ENCODE data around the gene GMPPB. TPM values are rescaled to one million over a fixed set of nuclear protein-coding genes. Genes with fewer than 3 reads are reported as not detected.

Gene GMPPB
- total RNA-seq, 4 donors from 2014 or later, result 28.5 to 85.6 (median 57.7) TPM

GRCh38 chr3:49769286-49769915 is 45.6 kb upstream of the GMPPB start:
- 95 to 97% methylated on average over 3 of the region's 3 CpGs for WGBS, 2 donors
- no peaks in the 10 kb centered on the region for H3K9me3 ChIP-seq
- intact Hi-C loops (cut with DNase I), result no loop called here

GRCh38 chr3:49763981-49764380 is 40.2 kb upstream of the GMPPB start:
- intact Hi-C loops (cut with DNase I), result no loop called here
- Histone ChIP-seq H3K36me3 (no peaks in the 10 kb centered on the region), H3K4me3 (replicated peaks in 1 of 3) (no peak overlapping the region), H3K9me3 (no peaks in the 10 kb centered on the region), H3K27ac (no peak overlapping the region), H3K4me1 (no peaks in the 10 kb centered on the region), H3K27me3 (no peaks in the 10 kb centered on the region)
- 95 to 98% methylated on average over 4 of the region's 4 CpGs for WGBS, 2 donors
- DNase-seq, result no peak
- TF ChIP-seq POLR2A (IDR thresholded peaks at IDR 0.05), result no peak
- TF ChIP-seq CTCF (IDR thresholded peaks at IDR 0.05), result no peak

More at GRCh38 chr3:49769286-49769915, 45.6 kb upstream of the GMPPB start:
- Histone ChIP-seq H3K27me3 (no peaks in the 10 kb centered on the region), H3K4me3 (replicated peaks in 1 of 3) (no peak overlapping the region), H3K27ac (no peak overlapping the region), H3K36me3 (no peaks in the 10 kb centered on the region), H3K4me1 (no peaks in the 10 kb centered on the region)
- no peak for DNase-seq
- TF ChIP-seq CTCF (IDR thresholded peaks at IDR 0.05) (no peak), POLR2A (IDR thresholded peaks at IDR 0.05) (no peak)

- 80 to 88% methylated on average over 3 of the region's 3 CpGs for WGBS, 2 donors
- no peak overlapping the region for H3K27ac ChIP-seq
- TF ChIP-seq CTCF (IDR thresholded peaks at IDR 0.05) (no peak), POLR2A (IDR thresholded peaks at IDR 0.05) (no peak)
- H3K36me3 ChIP-seq, result no peaks in the 10 kb centered on the region
- no peak overlapping the region for H3K4me3 ChIP-seq (replicated peaks in 1 of 3)
- no peaks in the 10 kb centered on the region for H3K27me3 ChIP-seq
- no peaks in the 10 kb centered on the region for H3K9me3 ChIP-seq
- intact Hi-C loops (cut with DNase I), result no loop called here
- no peaks in the 10 kb centered on the region for H3K4me1 ChIP-seq
- DNase-seq, result no peak
Measured at GRCh38 chr3:49761661-49762060, 37.9 kb upstream of the GMPPB start.

- Histone ChIP-seq H3K36me3 (no peaks in the 10 kb centered on the region), H3K9me3 (no peaks in the 10 kb centered on the region), H3K27me3 (no peaks in the 10 kb centered on the region), H3K4me1 (peaks cover 3 to 4% of the 10 kb centered on the region in 2 donors), H3K4me3 (replicated peaks in 1 of 3) (no peak overlapping the region), H3K27ac (no peak overlapping the region)
- 60 to 64% methylated on average over 1 of the region's 1 CpG for WGBS, 2 donors
- TF ChIP-seq CTCF (IDR thresholded peaks at IDR 0.05), result no peak
- no peak for TF ChIP-seq POLR2A (IDR thresholded peaks at IDR 0.05)
- DNase-seq, result no peak
- intact Hi-C loops (cut with DNase I), result no loop called here
Measured at GRCh38 chr3:49759226-49759625, 35.5 kb upstream of the GMPPB start.

GRCh38 chr3:49757197-49757596 is 33.4 kb upstream of the GMPPB start:
- TF ChIP-seq POLR2A (IDR thresholded peaks at IDR 0.05), result no peak
- TF ChIP-seq CTCF (IDR thresholded peaks at IDR 0.05), result no peak
- Histone ChIP-seq H3K4me3 (replicated peaks in 1 of 3) (no peak overlapping the region), H3K36me3 (no peaks in the 10 kb centered on the region), H3K27ac (no peak overlapping the region), H3K4me1 (peaks cover 4 to 8% of the 10 kb centered on the region in 2 donors), H3K9me3 (no peaks in the 10 kb centered on the region), H3K27me3 (no peaks in the 10 kb centered on the region)
- intact Hi-C loops (cut with DNase I), result no loop called here
- 66 to 74% methylated on average over 2 of the region's 2 CpGs for WGBS, 2 donors
- no peak for DNase-seq

All from thyroid gland (tissue), 4 donors.